WTC11 (cell line): ENCODE measurements around the gene ASTN2. TPM values are rescaled to one million over a fixed set of nuclear protein-coding genes. Genes with fewer than 3 reads are reported as not detected.
A peak's percentile ranks its signal among the peaks of the same experiment; 100 is the strongest.

ENCODE experiments used
- ATAC-seq: fragments of 200-7000 bp; cut with Tn5 transposase; 2 replicates; pipeline ENCODE4 v1.10.0; 2021; ENCODE audit warnings: mild to moderate bottlenecking, moderate library complexity
- CTCF ChIA-PET: fragments of 300-600 bp; sonication (Branson Sonifier 250); formaldehyde crosslinking; loops from one replicate; lab custom pipeline; 2021; ENCODE audit warnings: antibody characterized with exemption; lab: Charles Lee
- POLR2A ChIA-PET: fragments of 350-600 bp; sonication (Branson Sonifier 250); formaldehyde crosslinking; loops from one replicate; lab custom pipeline; 2021; ENCODE audit warnings: antibody characterized with exemption; lab: Charles Lee
- DNase-seq: peaks from one replicate; pipeline ENCODE4 v3.0.0; 2021; ENCODE audit warnings: low spot score
- H3K27ac Mint-ChIP-seq: 2 replicates; pipeline ENCODE4 v1.8.0; 2021; ENCODE audit warnings: mixed read lengths
- H3K27me3 Mint-ChIP-seq: 2 replicates; pipeline ENCODE4 v1.8.0; 2021; ENCODE audit warnings: low read depth, mild to moderate bottlenecking, moderate library complexity, mixed read lengths
- H3K36me3 Mint-ChIP-seq: 2 replicates; pipeline ENCODE4 v1.8.0; 2021; ENCODE audit warnings: mixed read lengths
- H3K4me1 Mint-ChIP-seq: 2 replicates; pipeline ENCODE4 v1.8.0; 2022; ENCODE audit warnings: mixed read lengths
- H3K4me3 Mint-ChIP-seq: 2 replicates; pipeline ENCODE4 v1.8.0; 2021; ENCODE audit warnings: mild to moderate bottlenecking, moderate library complexity, mixed read lengths
- H3K9me3 Mint-ChIP-seq: 2 replicates; pipeline ENCODE4 v1.8.0; 2021; ENCODE audit warnings: mixed read lengths
- AFF4 ChIP-seq: sonication (generic); formaldehyde crosslinking; IDR thresholded peaks from 2 replicates; pipeline ENCODE4 v1.8.1; 2023; ENCODE audit warnings: mild to moderate bottlenecking, missing genetic modification reagents, borderline replicate concordance
- ATF1 ChIP-seq: sonication (generic); formaldehyde crosslinking; IDR thresholded peaks from 2 replicates; pipeline ENCODE4 v1.8.1; 2023; ENCODE audit warnings: mild to moderate bottlenecking, moderate library complexity, missing genetic modification reagents
- CBFB ChIP-seq: sonication (generic); formaldehyde crosslinking; IDR thresholded peaks from 2 replicates; pipeline ENCODE4 v1.8.1; 2022; ENCODE audit warnings: mild to moderate bottlenecking, low read depth, missing genetic modification reagents
- CREM ChIP-seq: sonication (generic); formaldehyde crosslinking; IDR thresholded peaks from 2 replicates; pipeline ENCODE4 v1.8.1; 2022; ENCODE audit warnings: mild to moderate bottlenecking, missing genetic modification reagents, moderate library complexity
- E2F4 ChIP-seq: sonication (generic); formaldehyde crosslinking; IDR thresholded peaks from 2 replicates; pipeline ENCODE4 v1.8.1; 2022; ENCODE audit warnings: low read depth, mild to moderate bottlenecking, moderate library complexity, missing genetic modification reagents, borderline replicate concordance
- ESRRA ChIP-seq: sonication (generic); formaldehyde crosslinking; IDR thresholded peaks from 2 replicates; pipeline ENCODE4 v1.8.1; 2022; ENCODE audit warnings: mild to moderate bottlenecking, missing genetic modification reagents, borderline replicate concordance
- ETV6 ChIP-seq: sonication (generic); formaldehyde crosslinking; IDR thresholded peaks from 2 replicates; pipeline ENCODE4 v1.8.1; 2022; ENCODE audit warnings: mild to moderate bottlenecking, missing genetic modification reagents
- HMGA2 ChIP-seq: fragments of 250-450 bp; sonication (Bioruptor Pico); IDR thresholded peaks from 2 replicates; pipeline ENCODE4 v1.4.0; 2021; ENCODE audit warnings: mild to moderate bottlenecking, moderate library complexity
- MAX ChIP-seq: sonication (generic); formaldehyde crosslinking; IDR thresholded peaks from 2 replicates; pipeline ENCODE4 v1.8.0; 2022; ENCODE audit warnings: mild to moderate bottlenecking, missing genetic modification reagents
- NR1H2 ChIP-seq: sonication (generic); formaldehyde crosslinking; IDR thresholded peaks from 2 replicates; pipeline ENCODE4 v1.9.0; 2021; ENCODE audit warnings: mild to moderate bottlenecking, moderate library complexity, missing genetic modification reagents
- NR2C2 ChIP-seq: sonication (generic); formaldehyde crosslinking; IDR thresholded peaks from 2 replicates; pipeline ENCODE4 v1.8.0; 2022; ENCODE audit warnings: mild to moderate bottlenecking, missing genetic modification reagents
- NR3C1 ChIP-seq: sonication (generic); formaldehyde crosslinking; conservative IDR thresholded peaks from 2 replicates; pipeline ENCODE4 v1.8.1; 2023; ENCODE audit warnings: low read depth, mild to moderate bottlenecking, missing genetic modification reagents
- TP53 ChIP-seq: sonication (generic); formaldehyde crosslinking; IDR thresholded peaks from 2 replicates; pipeline ENCODE4 v1.8.1; 2023; ENCODE audit warnings: mild to moderate bottlenecking, missing genetic modification reagents
- ZBTB21 ChIP-seq: sonication (generic); formaldehyde crosslinking; IDR thresholded peaks from 2 replicates; pipeline ENCODE4 v1.8.1; 2023; ENCODE audit warnings: mild to moderate bottlenecking, missing genetic modification reagents, borderline replicate concordance
- ZBTB43 ChIP-seq: sonication (generic); formaldehyde crosslinking; IDR thresholded peaks from 2 replicates; pipeline ENCODE4 v1.8.1; 2023; ENCODE audit warnings: mild to moderate bottlenecking, missing genetic modification reagents
- ZNF138 ChIP-seq: sonication (generic); formaldehyde crosslinking; conservative IDR thresholded peaks from 2 replicates; pipeline ENCODE4 v1.8.1; 2022; ENCODE audit warnings: mild to moderate bottlenecking, moderate library complexity, missing genetic modification reagents
- ZNF219 ChIP-seq: sonication (generic); formaldehyde crosslinking; IDR thresholded peaks from 2 replicates; pipeline ENCODE4 v1.8.0; 2023; ENCODE audit warnings: missing genetic modification reagents, mild to moderate bottlenecking, borderline replicate concordance
- ZNF263 ChIP-seq: sonication (generic); formaldehyde crosslinking; IDR thresholded peaks from 2 replicates; pipeline ENCODE4 v1.8.1; 2022; ENCODE audit warnings: low read depth, mild to moderate bottlenecking, moderate library complexity, missing genetic modification reagents
- ZNF281 ChIP-seq: sonication (generic); formaldehyde crosslinking; IDR thresholded peaks from 2 replicates; pipeline ENCODE4 v1.8.0; 2023; ENCODE audit warnings: mild to moderate bottlenecking, missing genetic modification reagents
- ZNF396 ChIP-seq: fragments of 250-450 bp; sonication (Bioruptor Pico); IDR thresholded peaks from 2 replicates; pipeline ENCODE4 v1.8.0; 2021; ENCODE audit warnings: mild to moderate bottlenecking, moderate library complexity, borderline replicate concordance
- ZNF416 ChIP-seq: fragments of 250-450 bp; sonication (Bioruptor Pico); IDR thresholded peaks from 2 replicates; pipeline ENCODE4 v1.9.0; 2021; ENCODE audit warnings: mild to moderate bottlenecking, inconsistent platforms
- ZNF671 ChIP-seq: fragments of 250-450 bp; sonication (Bioruptor Pico); IDR thresholded peaks from 2 replicates; pipeline ENCODE4 v1.8.0; 2021; ENCODE audit warnings: mild to moderate bottlenecking
- total RNA-seq: library from RNA; stranded (reverse); gene quantifications from 3 replicates; pipeline ENCODE4 v1.2.3, GENCODE V29; 2021

The ASTN2 gene
- total RNA-seq, 1 experiment from 2014 or later, result 16.2 TPM

- Mint-ChIP-seq H3K27ac (no peak overlapping the region), H3K27me3 (peaks cover 40% of the 10 kb centered on the region), H3K9me3 (peaks cover 16% of the 10 kb centered on the region), H3K4me3 (no peak overlapping the region), H3K36me3 (peaks cover 6% of the 10 kb centered on the region; the same call in 1 of the 2 replicates), H3K4me1 (peaks cover 24% of the 10 kb centered on the region)
- CTCF ChIA-PET, result no interaction called here
- TF ChIP-seq E2F4 (CRISPR knock-in tag) (no peak), ESRRA (no peak), ZNF416 (no peak), ZNF219 (CRISPR knock-in tag) (no peak), NR3C1 (no peak), NR1H2 (CRISPR knock-in tag) (no peak)
- no peak for DNase-seq
- POLR2A ChIA-PET, result no interaction called here
- no peak for ATAC-seq
These were observed 141.2 kb downstream of the ASTN2 start for GRCh38 chr9:117273612-117274011.

GRCh38 chr9:117268847-117269446, 145.9 kb downstream of the ASTN2 start:
- Mint-ChIP-seq H3K4me3 (peak overlapping the region; percentile 1; the same call in 1 of the 2 replicates), H3K4me1 (peaks cover 28% of the 10 kb centered on the region), H3K27ac (no peak overlapping the region), H3K36me3 (peaks cover 6% of the 10 kb centered on the region; the same call in 1 of the 2 replicates), H3K27me3 (peaks cover 63% of the 10 kb centered on the region), H3K9me3 (peaks cover 16% of the 10 kb centered on the region)
- POLR2A ChIA-PET, result no interaction called here
- TF ChIP-seq NR1H2 (CRISPR knock-in tag), result no peak
- TF ChIP-seq CREM (CRISPR knock-in tag), result no peak
- TF ChIP-seq ZBTB21 (CRISPR knock-in tag), result no peak
- DNase-seq (no peak), ATAC-seq (peak; percentile 80)
- CTCF ChIA-PET, result interaction anchor here (0.6 kb wide), 1 partner anchor 220 kb away, joined by 3 read pairs; no protein-coding TSS in a partner anchor

- POLR2A ChIA-PET, result no interaction called here
- TF ChIP-seq HMGA2 (CRISPR knock-in tag), result no peak
- no peak for TF ChIP-seq MAX (CRISPR knock-in tag)
- no peak for TF ChIP-seq NR2C2 (CRISPR knock-in tag)
- no peak for TF ChIP-seq ZNF263 (CRISPR knock-in tag)
- no peak for TF ChIP-seq AFF4
- TF ChIP-seq ETV6, result no peak
- TF ChIP-seq ATF1 (CRISPR knock-in tag), result no peak
- no peak for TF ChIP-seq ZNF671
- no peak for TF ChIP-seq ZNF281 (CRISPR knock-in tag)
- no peak for TF ChIP-seq ZNF396 (CRISPR knock-in tag)
- TF ChIP-seq CBFB (CRISPR knock-in tag), result no peak
- no peak for TF ChIP-seq TP53 (CRISPR knock-in tag)
- no peak for TF ChIP-seq ZBTB43 (CRISPR knock-in tag)
- TF ChIP-seq ZNF138, result no peak
These were observed 147.9 kb downstream of the ASTN2 start for GRCh38 chr9:117266855-117267497.

More at GRCh38 chr9:117266855-117267497, 147.9 kb downstream of the ASTN2 start:
- DNase-seq (no peak), ATAC-seq (no peak)
- Mint-ChIP-seq H3K4me3 (no peak overlapping the region), H3K4me1 (peaks cover 28% of the 10 kb centered on the region), H3K36me3 (no peaks in the 10 kb centered on the region), H3K9me3 (peaks cover 1% of the 10 kb centered on the region), H3K27ac (no peak overlapping the region), H3K27me3 (peaks cover 57% of the 10 kb centered on the region)
- CTCF ChIA-PET, result interaction anchor here (0.6 kb wide), 1 partner anchor 9 kb away, joined by 3 read pairs; no protein-coding TSS in a partner anchor
